ENCODE data around the gene NEK6. TPM values are rescaled to one million over a fixed set of nuclear protein-coding genes. Genes with fewer than 3 reads are reported as not detected.

The NEK6 gene
- total and polyA plus RNA-seq, 10 of the 15 experiments (the other 5 are each of a cell fraction or from before 2014, with no cell fraction given), result 31.3 to 161 (median 89.2) TPM

DNA sequence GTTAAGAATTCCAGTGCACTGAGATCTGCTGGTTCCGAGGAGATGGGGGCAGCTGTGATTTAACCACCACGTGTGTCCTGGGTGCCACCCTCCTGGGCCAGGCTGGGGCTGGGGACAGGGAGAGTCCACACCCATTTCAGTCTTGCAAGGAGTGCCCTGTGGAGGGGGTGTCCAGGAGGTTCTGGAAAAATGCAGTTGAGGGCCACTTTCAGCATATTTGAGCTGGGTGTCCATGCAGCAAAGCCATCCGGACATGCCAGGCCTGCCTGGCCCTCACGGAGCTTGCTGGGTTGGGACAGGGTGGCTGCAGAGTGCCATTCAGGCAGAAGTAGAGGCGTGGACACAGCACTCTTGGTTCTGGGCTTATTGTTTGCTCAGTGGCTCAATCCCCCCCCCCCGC lies 68.1 kb downstream of the NEK6 start:
- H3K4me3 ChIP-seq, result no peak overlapping the region
- no peak overlapping the region for H3K27ac ChIP-seq (ENCODE audit: control insufficient read depth, insufficient read depth)
- no peaks in the 10 kb centered on the region for H4K20me1 ChIP-seq (ENCODE audit: control insufficient read depth, insufficient read depth)
- in situ Hi-C loops (cut with MboI) (no loop called here), intact Hi-C loops (cut with micrococcal nuclease; ENCODE audit: unreplicated experiment) (no loop called here)
- ChIA-PET RAD21 (ENCODE audit: unreplicated experiment) (interaction anchor here (0.7 to 2.6 kb wide), 8 partner anchors 34 to 199 kb away, joined by 3 to 14 read pairs (median 4); no protein-coding TSS in a partner anchor), POLR2A (no interaction called here), SMC1A (ENCODE audit: uncharacterized antibody, unreplicated experiment) (interaction anchor here (0.8 to 3.0 kb wide), 5 partner anchors 39 to 199 kb away, joined by 3 to 8 read pairs (median 4); no protein-coding TSS in a partner anchor), CTCF (interaction anchor here (0.6 to 2.0 kb wide), 5 partner anchors 12 to 876 kb away, joined by 3 to 7 read pairs (median 5); no protein-coding TSS in a partner anchor)
- 90% methylated on average over 6 of the region's 6 CpGs for WGBS (ENCODE audit: insufficient coverage, insufficient replicate concordance, low lambda C conversion rate, missing lambda C conversion rate)
- no peaks in the 10 kb centered on the region for H3K9me3 ChIP-seq (replicated peaks; ENCODE audit: control insufficient read depth, insufficient read depth, low read length)
- peaks cover 44 to 74% of the 10 kb centered on the region in 2 experiments for H3K36me3 ChIP-seq (ENCODE audit: control insufficient read depth in 2 of 2, insufficient read depth in 2 of 2, low read length in 1 of 2)
- FAIRE-seq, result no peak
- no peak for ATAC-seq
- no TSS peak for BruUV-seq (replicated peaks)
- no peaks in the 10 kb centered on the region; the same call in 1 of the 2 replicates for H3K79me2 ChIP-seq (ENCODE audit: control insufficient read depth, insufficient read depth, low read length)
- no peak for DNase-seq (ENCODE audit: low read depth, low spot score)
- no peak overlapping the region for H2AFZ ChIP-seq (ENCODE audit: control insufficient read depth, low read depth, low read length)
- peaks cover 8% of the 10 kb centered on the region for H3K4me1 ChIP-seq (ENCODE audit: control insufficient read depth, insufficient read depth, low read length)
- H3K9ac ChIP-seq (ENCODE audit: control insufficient read depth, insufficient read depth, low read length), result no peak overlapping the region
- no peak overlapping the region for H3K4me2 ChIP-seq (ENCODE audit: control insufficient read depth, insufficient read depth)
- no peaks in the 10 kb centered on the region for H3K27me3 ChIP-seq (replicated peaks in 1 of 2; ENCODE audit: control insufficient read depth in 2 of 2, insufficient read depth in 2 of 2, low read length in 1 of 2)
- TF ChIP-seq IRF4 (IDR thresholded peaks at IDR 0.05; ENCODE audit: low read depth, low read length) (no peak), POLR2AphosphoS5 (IDR thresholded peaks at IDR 0.05; ENCODE audit: low read length) (no peak), DPF2 (IDR thresholded peaks at IDR 0.05) (no peak), KDM1A (IDR thresholded peaks at IDR 0.05; ENCODE audit: borderline replicate concordance) (no peak), POLR2A (IDR thresholded peaks at IDR 0.05; ENCODE audit: low read depth, low read length) (0 out of 2 replicates have a peak, but pooled peaks have one; percentile 32)
- TF ChIP-seq, protein P1, sequence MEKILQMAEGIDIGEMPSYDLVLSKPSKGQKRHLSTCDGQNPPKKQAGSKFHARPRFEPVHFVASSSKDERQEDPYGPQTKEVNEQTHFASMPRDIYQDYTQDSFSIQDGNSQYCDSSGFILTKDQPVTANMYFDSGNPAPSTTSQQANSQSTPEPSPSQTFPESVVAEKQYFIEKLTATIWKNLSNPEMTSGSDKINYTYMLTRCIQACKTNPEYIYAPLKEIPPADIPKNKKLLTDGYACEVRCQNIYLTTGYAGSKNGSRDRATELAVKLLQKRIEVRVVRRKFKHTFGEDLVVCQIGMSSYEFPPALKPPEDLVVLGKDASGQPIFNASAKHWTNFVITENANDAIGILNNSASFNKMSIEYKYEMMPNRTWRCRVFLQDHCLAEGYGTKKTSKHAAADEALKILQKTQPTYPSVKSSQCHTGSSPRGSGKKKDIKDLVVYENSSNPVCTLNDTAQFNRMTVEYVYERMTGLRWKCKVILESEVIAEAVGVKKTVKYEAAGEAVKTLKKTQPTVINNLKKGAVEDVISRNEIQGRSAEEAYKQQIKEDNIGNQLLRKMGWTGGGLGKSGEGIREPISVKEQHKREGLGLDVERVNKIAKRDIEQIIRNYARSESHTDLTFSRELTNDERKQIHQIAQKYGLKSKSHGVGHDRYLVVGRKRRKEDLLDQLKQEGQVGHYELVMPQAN (conservative IDR thresholded peaks at IDR 0.05), result no peak

Measured in GM12878 (cell line).